ENCODE results near the gene ALOX15.
"Not testable (repeated sequence)": the region's sequence is repeated elsewhere in the genome, so short reads cannot be mapped to it uniquely, and the experiment has no call there.

Gene ALOX15

GRCh38 chr17:4592240-4593005 is 49.1 kb downstream of the ALOX15 start:
- DNase-seq: no peak

DNA sequence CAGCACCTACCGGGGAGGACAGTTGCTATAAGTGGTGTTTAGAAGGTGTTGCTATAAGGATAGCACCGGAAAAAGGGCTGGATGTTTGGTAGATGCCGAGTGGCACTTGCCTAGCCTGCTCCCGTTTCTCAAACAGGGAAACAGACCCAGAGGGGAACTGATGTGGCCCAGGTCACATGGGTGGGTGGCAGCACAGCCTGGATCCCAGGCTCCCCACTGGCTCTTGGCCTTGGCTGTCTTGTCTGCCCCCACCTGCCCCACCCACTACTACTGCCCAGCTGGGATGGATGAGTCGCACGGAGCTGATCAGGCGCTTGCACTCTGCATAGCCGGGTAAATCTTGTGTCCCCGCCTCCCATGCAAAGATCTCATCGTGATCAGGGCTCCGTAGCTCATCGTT is 49.9 kb downstream of the ALOX15 start:
- DNase-seq: no peak

DNA sequence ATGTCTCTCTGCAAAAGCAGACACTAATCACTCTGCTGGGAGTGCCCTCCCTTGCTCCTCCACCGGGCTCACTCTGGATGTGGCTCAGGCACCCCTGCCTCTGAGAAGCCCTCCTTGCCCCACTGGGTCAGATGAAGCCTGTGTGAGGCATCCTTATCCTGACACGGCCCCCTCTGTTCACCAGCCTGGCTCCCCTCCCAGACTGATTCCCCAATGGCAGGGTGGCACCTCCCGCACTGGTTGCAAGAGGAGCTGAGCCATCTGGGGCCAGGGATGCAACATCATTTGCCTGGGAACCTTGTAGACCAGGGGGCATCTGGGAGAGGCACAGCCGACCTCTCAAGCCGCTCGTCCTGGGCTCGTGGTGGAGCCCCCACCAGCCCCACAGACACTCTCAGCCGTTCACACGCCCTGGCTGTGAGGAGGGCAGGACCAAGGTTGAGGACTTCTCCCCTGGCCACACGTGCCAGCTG is 50.5 kb downstream of the ALOX15 start:
- DNase-seq: no peak

DNA sequence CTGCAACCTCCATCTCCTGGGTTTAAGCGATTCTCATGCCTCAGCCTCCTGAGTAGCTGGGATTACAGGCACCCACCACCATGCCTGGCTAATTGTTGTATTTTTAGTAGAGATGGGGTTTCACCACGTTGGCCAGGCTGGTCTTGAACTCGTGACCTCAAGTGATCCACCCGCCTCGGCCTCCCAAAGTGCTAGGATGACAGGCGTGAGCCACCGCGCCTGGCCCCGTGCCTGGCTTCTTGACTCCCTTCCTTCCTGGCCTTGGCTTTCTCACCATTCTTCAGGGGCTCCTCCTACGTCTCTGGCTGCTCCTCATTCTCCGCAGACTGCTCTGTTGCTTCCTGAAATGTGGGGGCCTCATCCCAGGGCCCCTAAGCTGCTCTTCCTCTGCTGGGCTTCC is 51.4 kb downstream of the ALOX15 start:
- DNase-seq: not testable (repeated sequence)

DNA sequence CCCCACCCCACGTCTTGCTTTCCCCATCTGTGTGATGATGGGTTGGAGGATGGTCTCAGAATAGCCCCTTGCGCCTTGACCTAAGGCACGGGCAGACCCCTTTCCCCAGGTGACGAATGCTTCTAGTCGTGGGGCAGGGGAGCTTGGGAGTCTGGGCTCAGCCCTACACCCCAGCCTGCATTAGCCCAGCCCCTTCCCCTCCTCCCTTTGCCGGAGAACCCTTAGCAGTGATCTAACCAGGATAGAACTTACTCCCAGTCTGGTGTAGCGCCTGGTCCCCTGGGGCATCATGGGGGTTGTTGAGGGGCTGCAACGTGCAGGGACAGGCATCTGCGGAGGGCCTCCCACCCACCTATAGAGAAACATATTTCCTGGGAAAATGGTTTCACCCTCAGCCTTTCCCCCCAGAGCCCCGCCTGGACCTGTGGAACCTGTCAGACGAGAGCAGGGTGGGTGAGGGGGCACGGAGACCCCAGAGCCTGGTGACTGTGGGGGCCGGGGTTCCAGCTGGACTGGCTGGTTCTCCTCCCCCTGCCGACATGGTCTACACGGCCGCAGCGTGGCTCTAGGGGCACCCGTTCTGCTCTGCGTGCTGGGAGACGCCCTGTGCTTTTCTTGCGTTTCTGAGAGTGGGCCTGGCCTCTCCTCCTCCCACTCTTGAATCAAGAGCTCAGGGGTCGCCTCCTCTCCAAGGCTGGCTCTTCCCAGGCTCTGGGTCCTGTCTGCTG is 52.4 kb downstream of the ALOX15 start:
- DNase-seq: no peak

GRCh38 chr17:4588391-4588790 is 53.1 kb downstream of the ALOX15 start:
- DNase-seq: no peak

GRCh38 chr17:4587803-4588202 is 53.7 kb downstream of the ALOX15 start:
- no peak for DNase-seq

GRCh38 chr17:4587195-4587594 is 54.3 kb downstream of the ALOX15 start:
- no peak for DNase-seq

DNA sequence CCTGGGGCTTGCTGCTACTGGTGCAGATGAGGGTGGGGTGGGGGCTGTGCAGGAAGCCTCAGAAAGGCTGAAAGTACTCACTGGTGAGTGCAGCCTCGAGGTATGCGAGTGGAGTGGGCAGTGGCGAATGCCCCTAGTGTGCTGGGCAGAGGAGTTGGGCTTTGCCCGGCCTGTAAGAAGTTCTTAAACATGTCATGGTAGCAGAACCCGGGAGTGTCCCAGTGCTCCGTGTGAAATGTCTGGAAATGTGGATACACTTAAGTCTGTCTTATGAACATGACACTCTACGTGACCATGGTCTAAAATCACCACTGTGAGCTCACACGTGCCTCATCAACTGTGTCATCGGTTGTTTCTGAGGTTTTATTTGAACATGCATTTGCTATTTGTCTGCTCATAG is 55.4 kb downstream of the ALOX15 start:
- no peak for DNase-seq

DNA sequence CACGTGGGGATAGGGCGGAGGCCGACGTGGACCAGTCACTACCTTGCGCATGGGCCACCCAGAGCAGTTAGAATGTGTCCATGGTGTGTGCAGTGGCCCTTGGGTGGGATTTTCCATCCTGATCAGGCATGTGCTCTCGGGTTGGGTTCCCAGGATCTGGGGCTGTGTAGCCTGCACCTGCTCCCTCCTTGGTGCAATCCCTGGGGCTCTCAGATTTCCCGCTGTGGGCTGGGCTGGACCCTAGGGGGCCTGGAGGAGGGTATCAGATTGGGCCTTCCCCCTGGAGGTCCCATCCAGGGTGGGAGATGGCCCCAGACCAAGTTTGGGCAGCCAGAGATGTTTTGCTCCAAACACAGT is 55.9 kb downstream of the ALOX15 start:
- DNase-seq: no peak

DNA sequence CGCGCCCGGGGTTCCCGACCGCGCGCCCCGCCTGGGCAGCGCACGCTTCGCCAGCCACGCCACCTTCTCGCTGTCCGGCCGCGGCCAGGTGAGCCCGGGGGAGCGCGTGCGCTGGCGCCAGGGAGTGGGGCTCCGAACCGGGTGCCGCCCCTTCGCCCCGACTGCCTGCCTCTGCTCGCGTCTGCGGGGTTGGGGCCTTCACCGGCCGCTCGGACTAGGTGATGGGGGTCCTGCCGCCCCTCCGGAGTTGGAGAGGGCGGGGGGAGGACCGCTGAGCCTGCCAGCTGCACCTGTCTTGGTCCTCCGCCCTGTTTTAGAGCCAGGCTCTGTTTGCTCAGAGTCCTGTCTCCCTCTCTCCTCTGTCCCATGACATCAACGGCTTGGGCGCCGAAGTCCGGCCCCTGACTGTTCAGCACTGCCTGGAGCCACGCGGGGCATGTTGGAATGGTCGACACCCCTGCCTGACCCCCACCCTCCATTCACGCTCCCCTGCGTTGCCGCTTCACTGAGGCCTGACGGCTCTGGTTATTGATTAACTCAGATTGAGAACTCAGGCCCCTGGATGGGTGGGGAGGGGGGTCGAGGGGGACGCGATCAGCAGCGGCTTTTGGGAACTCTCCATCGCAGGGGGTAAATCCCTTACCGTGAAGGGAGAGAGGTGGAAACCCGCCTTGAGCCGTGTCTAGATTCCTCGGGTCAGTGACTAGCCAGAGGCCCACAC is 56.4 kb downstream of the ALOX15 start:
- no peak for DNase-seq

DNA sequence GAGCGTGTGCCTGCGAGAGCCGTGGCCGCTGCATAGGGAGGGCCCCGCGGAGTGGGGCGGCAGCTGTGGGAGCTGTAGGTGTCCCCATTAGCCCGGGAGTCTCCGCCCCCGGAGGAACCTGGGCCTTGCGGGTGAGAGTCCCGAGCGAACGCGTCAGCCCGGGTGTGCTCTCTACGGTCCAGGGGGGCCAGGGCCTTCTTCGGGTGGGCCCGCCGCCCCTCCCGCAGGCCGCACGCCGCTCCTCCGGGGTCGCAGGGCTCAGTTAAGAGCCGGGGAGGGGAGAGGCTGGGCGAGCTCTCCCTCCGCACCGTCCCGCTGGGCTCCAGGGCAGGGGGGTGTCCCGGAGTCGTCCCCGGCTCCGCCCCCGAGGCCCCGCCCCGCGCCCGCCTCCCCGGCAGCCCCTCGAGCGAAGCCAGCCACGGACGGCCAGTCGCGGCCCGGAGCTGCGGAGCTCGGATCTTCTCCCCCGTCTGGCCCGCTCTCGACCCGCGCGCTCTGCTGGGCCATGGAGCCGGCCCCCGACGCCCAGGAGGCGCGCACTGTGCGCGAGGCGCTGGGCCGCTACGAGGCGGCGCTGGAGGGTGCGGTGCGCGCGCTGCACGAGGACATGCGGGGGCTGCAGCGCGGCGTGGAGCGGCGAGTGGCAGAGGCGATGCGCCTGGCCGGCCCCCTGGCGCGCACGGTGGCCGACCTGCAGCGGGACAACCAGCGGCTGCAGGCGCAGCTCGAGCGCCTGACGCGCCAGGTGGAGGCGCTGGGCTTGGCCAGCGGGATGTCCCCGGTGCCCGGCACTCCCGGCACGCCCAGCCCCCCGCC is 57.2 kb downstream of the ALOX15 start, which contains the start of gene SMTNL2:
SMTNL2 (plus strand) TSS at position 429 of the 816 bp plus-strand sequence; CDS start at position 506, 77 bp downstream.
- peak; percentile 82 for DNase-seq

DNA sequence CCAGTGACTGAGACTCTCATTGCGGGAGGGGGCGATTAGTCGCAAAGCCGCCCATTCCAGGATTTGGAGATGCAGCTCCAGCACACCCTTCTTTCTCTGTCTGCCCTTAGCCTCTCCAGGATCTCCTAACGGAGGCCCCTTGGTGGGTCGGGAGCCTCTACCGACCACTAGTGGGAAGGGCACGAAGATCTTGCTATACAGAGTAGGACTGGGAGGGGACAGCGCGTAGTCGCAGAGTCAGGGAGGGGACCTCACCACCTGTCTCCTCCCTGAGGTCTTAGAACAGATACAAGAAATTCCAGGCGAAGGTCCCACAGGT is 57.7 kb downstream of the ALOX15 start:
- DNase-seq: peak; percentile 83

GRCh38 chr17:4583206-4583605 is 58.3 kb downstream of the ALOX15 start:
- no peak for DNase-seq

DNA sequence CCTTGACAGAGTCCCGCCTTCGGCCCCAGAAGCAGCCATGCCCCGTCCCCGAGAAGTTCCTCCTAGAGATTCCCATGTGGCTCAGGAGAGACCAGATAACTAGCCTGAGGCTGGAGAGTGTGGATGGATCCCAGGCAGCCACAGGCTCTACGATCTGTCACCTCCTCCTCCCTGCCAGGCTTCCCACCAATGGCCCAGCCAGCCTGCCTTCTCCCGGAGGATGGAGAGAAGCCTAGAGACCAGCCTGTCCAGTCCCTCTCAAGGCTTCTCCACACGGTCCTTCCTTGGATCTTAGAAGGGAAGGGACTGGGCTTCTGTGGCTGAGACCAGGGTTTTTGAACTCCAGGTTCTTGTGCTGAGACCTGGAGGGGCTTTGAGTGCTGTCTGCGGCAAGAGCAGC is 58.8 kb downstream of the ALOX15 start:
- no peak for DNase-seq

DNA sequence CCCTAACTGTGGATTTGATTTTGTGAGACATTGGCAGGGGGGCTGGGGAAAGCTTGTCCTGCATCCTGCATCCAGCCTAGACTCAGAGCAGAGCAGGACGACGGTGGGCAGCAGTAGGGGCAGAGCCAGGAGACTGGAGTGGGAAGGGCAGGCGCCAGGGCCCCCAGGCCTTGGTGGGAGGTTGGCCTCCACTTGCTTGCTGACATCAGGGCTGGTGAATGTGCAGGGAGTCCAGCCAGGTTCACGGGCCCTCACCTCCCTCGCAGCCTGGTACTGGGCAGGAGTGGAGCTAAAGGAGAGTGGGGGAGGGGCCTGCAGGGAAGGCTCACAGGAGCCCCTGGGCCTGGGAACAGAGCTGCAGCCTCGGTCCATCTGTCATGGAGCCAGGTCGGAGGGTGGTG is 59.4 kb downstream of the ALOX15 start:
- DNase-seq: no peak
